Activated naive CD8-positive, alpha-beta T cell treated with anti-CD3 and anti-CD28 coated beads, Interleukin-2, amount 50 U/mL, for 24 hours (primary cell): ENCODE measurements around the gene DNPH1.

Experiments
- ATAC-seq: fragments of 150-1000 bp; cut with Tn5 transposase; one replicate; pipeline ENCODE4 v1.10.0; 2021
- DNase-seq: peaks from one replicate; pipeline ENCODE4 v3.0.0; 2021
- H3K27ac Mint-ChIP-seq: one replicate; pipeline ENCODE4 v1.8.0; 2021; ENCODE audit warnings: mild to moderate bottlenecking, mixed read lengths
- H3K27me3 Mint-ChIP-seq: one replicate; pipeline ENCODE4 v1.8.0; 2021; ENCODE audit warnings: mixed read lengths
- H3K36me3 Mint-ChIP-seq: one replicate; pipeline ENCODE4 v1.8.0; 2021; ENCODE audit warnings: low read depth, mixed read lengths
- H3K4me1 Mint-ChIP-seq: one replicate; pipeline ENCODE4 v1.8.0; 2021; ENCODE audit warnings: mixed read lengths
- H3K4me3 Mint-ChIP-seq: one replicate; pipeline ENCODE4 v1.8.0; 2021; ENCODE audit warnings: mild to moderate bottlenecking, moderate library complexity, mixed read lengths
- H3K9me3 Mint-ChIP-seq: one replicate; pipeline ENCODE4 v1.8.0; 2021; ENCODE audit warnings: mixed read lengths

The DNPH1 gene

GRCh38 chr6:43269273-43270007 lies 40.2 kb upstream of the DNPH1 start:
- DNase-seq, result peak; percentile 60
- H3K27ac Mint-ChIP-seq, result no peak overlapping the region
- H3K9me3 Mint-ChIP-seq, result no peaks in the 10 kb centered on the region

DNA sequence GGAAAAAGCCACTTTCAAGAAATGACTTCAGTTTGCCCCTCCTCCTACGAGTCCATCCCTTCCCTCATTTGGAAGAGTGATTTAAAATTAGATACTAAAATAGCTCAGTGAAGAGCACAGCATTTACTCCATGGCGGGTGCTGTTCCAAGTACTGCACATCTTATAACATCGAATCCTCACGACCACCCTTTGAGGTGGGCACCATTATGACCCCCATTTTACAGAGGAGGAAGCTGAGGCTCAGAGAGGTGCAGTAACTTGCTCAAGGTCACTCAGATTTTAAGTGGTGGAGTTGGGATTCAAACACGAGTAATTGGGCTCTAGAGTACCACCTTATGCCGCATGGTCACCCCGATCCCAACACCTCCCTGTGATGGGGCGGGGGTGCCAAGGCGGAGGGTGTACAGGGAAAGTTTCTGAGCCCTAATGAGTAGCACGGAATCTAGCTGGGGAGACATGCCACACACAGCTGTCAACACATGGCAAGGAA lies 39.5 kb upstream of the DNPH1 start:
- H3K4me1 Mint-ChIP-seq, result peaks cover 7% of the 10 kb centered on the region
- no peaks in the 10 kb centered on the region for H3K9me3 Mint-ChIP-seq
- H3K36me3 Mint-ChIP-seq, result no peaks in the 10 kb centered on the region
- no peak overlapping the region for H3K27ac Mint-ChIP-seq
- peak overlapping the region; percentile 58 for H3K4me3 Mint-ChIP-seq
- DNase-seq (no peak), ATAC-seq (no peak)
- H3K27me3 Mint-ChIP-seq, result peaks cover 20% of the 10 kb centered on the region

More at GRCh38 chr6:43269273-43270007, 40.2 kb upstream of the DNPH1 start:
- peak; percentile 69 for ATAC-seq
- peaks cover 26% of the 10 kb centered on the region for H3K27me3 Mint-ChIP-seq
- H3K36me3 Mint-ChIP-seq, result no peaks in the 10 kb centered on the region
- peak overlapping the region; percentile 58 for H3K4me3 Mint-ChIP-seq
- H3K4me1 Mint-ChIP-seq, result peaks cover 7% of the 10 kb centered on the region

DNA sequence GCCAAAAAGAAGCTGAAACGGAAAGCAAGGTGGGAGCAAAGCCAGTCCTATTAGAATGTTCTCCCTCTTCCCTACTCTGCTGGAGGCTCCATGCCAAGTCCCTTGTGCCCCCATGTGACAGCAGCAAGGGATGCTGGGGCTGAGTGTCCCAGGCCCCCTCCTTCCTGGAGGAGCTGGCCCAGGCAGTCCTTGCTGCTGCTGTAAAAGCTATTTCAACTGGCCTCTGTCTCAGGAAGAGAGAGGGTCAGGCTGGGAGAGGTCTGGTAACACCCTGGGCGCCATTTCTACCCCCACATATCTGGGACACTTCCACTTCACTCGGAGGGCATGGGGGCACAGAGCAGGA lies 39.0 kb upstream of the DNPH1 start:
- H3K27ac Mint-ChIP-seq, result no peak overlapping the region
- no peak overlapping the region for H3K4me3 Mint-ChIP-seq
- H3K9me3 Mint-ChIP-seq, result no peaks in the 10 kb centered on the region
- ATAC-seq (no peak), DNase-seq (no peak)
- no peaks in the 10 kb centered on the region for H3K36me3 Mint-ChIP-seq
- peaks cover 16% of the 10 kb centered on the region for H3K27me3 Mint-ChIP-seq
- H3K4me1 Mint-ChIP-seq, result peaks cover 7% of the 10 kb centered on the region

DNA sequence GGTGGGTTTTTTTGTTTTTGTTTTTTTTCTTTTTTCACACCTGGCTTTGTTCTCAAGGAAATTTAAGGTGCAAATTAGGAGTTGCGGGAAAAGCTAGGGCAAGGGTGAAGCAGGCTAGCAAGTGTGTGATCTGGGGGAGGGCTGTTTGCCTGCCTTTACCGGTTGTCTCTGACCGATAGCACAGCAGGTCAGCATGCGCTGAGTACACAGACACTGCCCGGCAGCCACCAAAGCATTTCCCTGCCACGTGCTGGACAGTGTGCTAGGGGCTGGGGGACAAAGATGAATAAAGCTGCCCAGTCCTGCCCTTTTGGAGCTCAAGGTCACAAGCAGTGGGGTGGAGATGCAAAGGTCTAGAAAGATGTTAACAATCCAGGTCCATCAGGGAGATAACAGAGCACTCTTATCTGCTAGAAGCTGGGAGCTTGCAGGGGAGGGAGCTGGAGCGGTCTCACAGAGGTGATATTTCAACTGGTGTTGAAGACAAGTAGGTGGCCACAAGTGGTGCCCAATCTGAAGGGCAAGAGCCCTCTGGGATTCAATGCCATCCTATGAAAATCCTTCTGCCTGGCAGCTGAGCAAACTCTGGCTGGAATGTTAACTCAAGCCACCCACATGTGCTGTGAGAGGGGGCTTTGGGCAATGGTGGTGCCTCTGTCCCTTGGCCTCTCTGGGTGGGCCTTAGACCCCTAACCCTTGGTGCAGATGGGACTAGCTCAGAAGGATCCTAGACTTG lies 38.5 kb upstream of the DNPH1 start:
- ATAC-seq, result no peak
- no peak overlapping the region for H3K4me3 Mint-ChIP-seq
- H3K27me3 Mint-ChIP-seq, result peaks cover 14% of the 10 kb centered on the region
- H3K9me3 Mint-ChIP-seq, result no peaks in the 10 kb centered on the region
- H3K27ac Mint-ChIP-seq, result no peak overlapping the region
- no peaks in the 10 kb centered on the region for H3K36me3 Mint-ChIP-seq
- peaks cover 7% of the 10 kb centered on the region for H3K4me1 Mint-ChIP-seq
- no peak for DNase-seq

- peaks cover 7% of the 10 kb centered on the region for H3K4me1 Mint-ChIP-seq
- peaks cover 14% of the 10 kb centered on the region for H3K27me3 Mint-ChIP-seq
- DNase-seq (no peak), ATAC-seq (no peak)
- no peaks in the 10 kb centered on the region for H3K9me3 Mint-ChIP-seq
- no peak overlapping the region for H3K27ac Mint-ChIP-seq
- no peaks in the 10 kb centered on the region for H3K36me3 Mint-ChIP-seq
- no peak overlapping the region for H3K4me3 Mint-ChIP-seq
These were observed 36.3 kb upstream of the DNPH1 start for GRCh38 chr6:43265564-43265963.

- H3K9me3 Mint-ChIP-seq, result no peaks in the 10 kb centered on the region
- peaks cover 5% of the 10 kb centered on the region for H3K4me1 Mint-ChIP-seq
- DNase-seq (no peak), ATAC-seq (no peak)
- H3K36me3 Mint-ChIP-seq, result no peaks in the 10 kb centered on the region
- H3K27ac Mint-ChIP-seq, result no peak overlapping the region
- no peak overlapping the region for H3K4me3 Mint-ChIP-seq
- peaks cover 10% of the 10 kb centered on the region for H3K27me3 Mint-ChIP-seq
These were observed 35.4 kb upstream of the DNPH1 start for GRCh38 chr6:43264599-43265145.

GRCh38 chr6:43263314-43264178 lies 34.3 kb upstream of the DNPH1 start:
- Mint-ChIP-seq H3K27me3 (peaks cover 3% of the 10 kb centered on the region), H3K27ac (peak overlapping the region; percentile 21), H3K4me1 (no peaks in the 10 kb centered on the region), H3K36me3 (no peaks in the 10 kb centered on the region), H3K9me3 (no peaks in the 10 kb centered on the region), H3K4me3 (no peak overlapping the region)
- ATAC-seq (peak; percentile 95), DNase-seq (peak; percentile 81)

GRCh38 chr6:43262780-43263313 lies 33.6 kb upstream of the DNPH1 start:
- Mint-ChIP-seq H3K4me1 (no peaks in the 10 kb centered on the region), H3K27ac (no peak overlapping the region), H3K27me3 (peaks cover 2% of the 10 kb centered on the region), H3K9me3 (no peaks in the 10 kb centered on the region), H3K4me3 (no peak overlapping the region), H3K36me3 (no peaks in the 10 kb centered on the region)
- ATAC-seq (no peak), DNase-seq (no peak)

DNA sequence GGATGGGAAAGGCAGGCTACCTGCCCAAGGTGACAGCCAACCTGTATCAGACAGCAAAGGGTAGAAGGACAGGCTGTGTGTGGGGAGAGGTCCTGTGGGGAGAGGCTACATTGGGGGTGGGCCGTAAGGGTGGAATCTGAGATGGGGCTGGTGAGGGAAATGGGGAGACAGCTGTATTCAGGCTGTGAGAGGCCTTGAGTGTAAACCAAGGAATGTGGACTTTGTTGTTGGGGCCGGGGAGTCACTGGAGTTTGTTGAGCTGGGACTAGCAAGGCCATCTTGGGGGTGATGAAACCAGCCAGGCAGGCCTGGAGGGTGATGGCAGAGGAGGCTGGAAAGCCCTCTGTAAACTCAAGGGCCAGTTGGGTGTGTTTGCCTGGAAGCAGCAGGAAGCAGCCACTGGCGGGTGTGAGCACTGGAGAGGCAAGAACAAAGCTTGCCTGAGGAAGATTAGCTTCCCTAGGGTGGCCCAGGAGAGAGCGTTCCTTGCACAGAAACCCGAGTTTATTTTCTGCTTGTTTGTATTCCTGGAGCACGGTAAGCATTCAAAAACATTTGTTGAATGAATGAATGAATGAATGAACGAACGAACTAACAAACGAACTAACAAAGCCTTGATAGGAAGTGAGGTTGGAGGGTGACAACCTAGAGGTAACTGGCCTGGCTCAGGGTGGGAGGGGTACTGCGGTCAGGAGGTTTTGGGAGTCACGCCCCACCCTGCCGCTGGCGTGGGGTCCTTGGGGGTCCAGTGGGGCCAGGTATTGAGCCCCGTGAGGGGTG lies 32.9 kb upstream of the DNPH1 start:
- Mint-ChIP-seq H3K4me1 (peaks cover 6% of the 10 kb centered on the region), H3K36me3 (no peaks in the 10 kb centered on the region), H3K4me3 (no peak overlapping the region), H3K27me3 (peaks cover 4% of the 10 kb centered on the region), H3K9me3 (no peaks in the 10 kb centered on the region), H3K27ac (no peak overlapping the region)
- DNase-seq, result no peak
- ATAC-seq, result no peak

GRCh38 chr6:43261198-43261597 lies 31.9 kb upstream of the DNPH1 start:
- H3K36me3 Mint-ChIP-seq, result no peaks in the 10 kb centered on the region
- ATAC-seq (no peak), DNase-seq (no peak)
- no peak overlapping the region for H3K4me3 Mint-ChIP-seq
- no peak overlapping the region for H3K27ac Mint-ChIP-seq
- H3K27me3 Mint-ChIP-seq, result peaks cover 8% of the 10 kb centered on the region
- H3K9me3 Mint-ChIP-seq, result no peaks in the 10 kb centered on the region
- peaks cover 9% of the 10 kb centered on the region for H3K4me1 Mint-ChIP-seq

DNA sequence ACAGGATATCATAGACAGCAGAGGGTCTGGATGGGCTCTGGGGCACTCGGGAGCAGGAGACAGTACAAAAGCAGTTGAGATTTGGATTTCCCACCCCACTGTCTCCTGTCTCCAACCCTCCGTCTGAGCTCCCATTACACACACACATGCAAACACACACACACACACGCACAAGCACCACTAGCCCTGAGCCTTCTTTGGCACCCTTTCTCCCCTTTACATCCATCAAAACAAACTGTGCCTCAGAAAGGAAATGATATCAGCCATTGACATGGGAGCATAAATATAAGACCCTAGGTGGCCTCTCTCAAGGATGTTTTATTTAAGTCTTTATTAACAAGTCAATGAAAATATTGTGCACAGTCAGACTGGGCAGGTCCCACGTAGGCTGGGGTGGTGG lies 31.5 kb upstream of the DNPH1 start:
- no peak overlapping the region for H3K4me3 Mint-ChIP-seq
- no peaks in the 10 kb centered on the region for H3K36me3 Mint-ChIP-seq
- H3K4me1 Mint-ChIP-seq, result peaks cover 10% of the 10 kb centered on the region
- H3K27ac Mint-ChIP-seq, result no peak overlapping the region
- ATAC-seq (no peak), DNase-seq (no peak)
- peaks cover 9% of the 10 kb centered on the region for H3K27me3 Mint-ChIP-seq
- H3K9me3 Mint-ChIP-seq, result no peaks in the 10 kb centered on the region

GRCh38 chr6:43258807-43259686 lies 29.8 kb upstream of the DNPH1 start:
- Mint-ChIP-seq H3K9me3 (no peaks in the 10 kb centered on the region), H3K4me3 (no peak overlapping the region), H3K36me3 (no peaks in the 10 kb centered on the region), H3K4me1 (peaks cover 19% of the 10 kb centered on the region), H3K27me3 (peaks cover 10% of the 10 kb centered on the region), H3K27ac (no peak overlapping the region)
- no peak for DNase-seq
- ATAC-seq, result no peak

DNA sequence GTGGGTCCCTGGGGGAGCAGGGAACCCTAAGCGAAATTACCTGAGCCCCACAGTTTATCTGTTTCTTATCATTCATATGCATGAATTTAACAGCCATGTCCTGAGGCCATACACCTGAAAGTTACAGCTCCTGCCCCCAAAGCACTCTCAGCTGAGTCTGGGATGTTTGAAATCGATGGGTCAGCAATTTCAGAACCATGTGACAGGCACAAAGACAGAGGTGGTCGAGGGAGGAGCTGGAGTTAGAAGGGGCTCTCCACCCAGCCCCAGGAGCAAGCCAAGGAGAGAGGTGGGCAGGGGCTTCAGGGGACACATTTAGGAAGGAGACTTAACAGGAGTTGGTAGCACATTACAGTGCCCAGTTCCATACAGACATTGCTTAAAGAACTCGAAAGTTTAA lies 28.9 kb upstream of the DNPH1 start:
- Mint-ChIP-seq H3K4me3 (no peak overlapping the region), H3K27ac (no peak overlapping the region), H3K9me3 (no peaks in the 10 kb centered on the region), H3K27me3 (peaks cover 17% of the 10 kb centered on the region), H3K4me1 (peaks cover 23% of the 10 kb centered on the region), H3K36me3 (no peaks in the 10 kb centered on the region)
- ATAC-seq (no peak), DNase-seq (no peak)
